Cardiac muscle cell (in vitro differentiated cells and primary cell): ENCODE results near the gene ATG101. TPM values are rescaled to one million over a fixed set of nuclear protein-coding genes. Genes with fewer than 3 reads are reported as not detected.

Experiments
- DNase-seq, 2 donors: peaks; one replicate each; pipeline versions ENCODE4 v3.0.0 to v3.0.0-alpha.2; 2010 to 2017; ENCODE audit warnings: low read depth in 1 of 2, low spot score in 1 of 2
- H3K27ac ChIP-seq: fragments of 200-600 bp; sonication (generic); 2 replicates; pipeline ENCODE4 v1.5.1; 2016
- H3K27me3 ChIP-seq: fragments of 200-600 bp; sonication (generic); 2 replicates; pipeline ENCODE4 v1.6.0; 2016; ENCODE audit warnings: control low read depth
- H3K36me3 ChIP-seq: fragments of 200-600 bp; sonication (generic); 2 replicates; pipeline ENCODE4 v1.5.1; 2016; ENCODE audit warnings: control low read depth
- H3K4me1 ChIP-seq: fragments of 200-600 bp; sonication (generic); 2 replicates; pipeline ENCODE4 v1.8.1; 2017; ENCODE audit warnings: low read depth, mild to moderate bottlenecking, mixed run types
- H3K4me3 ChIP-seq: fragments of 200-600 bp; sonication (generic); 2 replicates; pipeline ENCODE4 v1.5.1; 2016; ENCODE audit warnings: mild to moderate bottlenecking
- H3K9me3 ChIP-seq: fragments of 200-600 bp; sonication (generic); 2 replicates; pipeline ENCODE4 v1.5.1; 2017; ENCODE audit warnings: low read depth, mild to moderate bottlenecking, control low read depth
- polyA plus RNA-seq: library from polyadenylated mRNA; unstranded; fragments of >200 nt; fragmentation: Nextera tagmentation; extraction: Ambion mirVana; gene quantifications from 2 replicates; pipeline ENCODE4 v1.2.1, GENCODE V29; 2016
- total RNA-seq: library from RNA; depleted of rRNA; stranded (reverse); fragments of >200 nt; gene quantifications from 2 replicates; pipeline ENCODE4 v1.2.3, GENCODE V29; 2016
- TF ChIP-seq, protein P1 (sequence below): IDR thresholded peaks from 2 replicates; pipeline ENCODE4 v1.5.1; 2012; ENCODE audit warnings: low read depth, mild to moderate bottlenecking, low read length

The ATG101 gene
- total and polyA plus RNA-seq, 2 experiments from 2014 or later, result 36.6 to 37.4 TPM

DNA sequence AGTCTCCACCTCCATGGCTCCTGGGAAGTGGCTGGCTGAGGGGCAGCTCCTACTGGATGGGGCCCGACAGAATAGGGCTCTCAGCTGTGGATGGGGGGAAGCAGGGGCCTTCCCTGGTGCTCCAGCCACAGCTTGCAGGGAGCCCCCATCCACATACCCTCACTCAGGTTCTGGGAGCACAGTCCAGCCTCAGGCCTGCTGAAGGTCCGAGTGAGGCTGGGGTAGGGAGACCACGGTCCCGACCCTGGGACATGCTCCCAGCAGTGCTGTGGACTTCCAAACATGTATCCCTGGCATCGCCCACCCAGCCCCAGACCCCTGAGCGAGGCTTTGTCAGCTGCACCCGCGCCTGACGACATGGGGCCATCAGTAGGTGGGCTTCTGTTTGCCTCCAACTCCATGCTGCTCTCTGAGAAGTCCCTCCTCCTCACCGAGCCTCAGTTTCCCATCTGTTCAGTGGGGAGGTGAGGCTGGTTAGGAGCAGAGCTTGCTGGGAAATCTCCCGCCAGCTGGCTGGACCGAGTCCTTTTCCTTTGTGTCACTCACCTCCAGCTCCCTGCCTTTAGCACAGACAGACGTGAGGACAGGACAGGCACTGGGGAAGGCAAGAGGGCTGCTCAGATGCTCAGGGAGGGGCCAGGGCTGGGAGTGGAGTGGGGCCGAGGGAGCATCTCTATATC, 9.1 kb upstream of the ATG101 start:
- H3K4me1 ChIP-seq, result no peaks in the 10 kb centered on the region
- H3K27ac ChIP-seq, result no peak overlapping the region
- TF ChIP-seq, protein P1, sequence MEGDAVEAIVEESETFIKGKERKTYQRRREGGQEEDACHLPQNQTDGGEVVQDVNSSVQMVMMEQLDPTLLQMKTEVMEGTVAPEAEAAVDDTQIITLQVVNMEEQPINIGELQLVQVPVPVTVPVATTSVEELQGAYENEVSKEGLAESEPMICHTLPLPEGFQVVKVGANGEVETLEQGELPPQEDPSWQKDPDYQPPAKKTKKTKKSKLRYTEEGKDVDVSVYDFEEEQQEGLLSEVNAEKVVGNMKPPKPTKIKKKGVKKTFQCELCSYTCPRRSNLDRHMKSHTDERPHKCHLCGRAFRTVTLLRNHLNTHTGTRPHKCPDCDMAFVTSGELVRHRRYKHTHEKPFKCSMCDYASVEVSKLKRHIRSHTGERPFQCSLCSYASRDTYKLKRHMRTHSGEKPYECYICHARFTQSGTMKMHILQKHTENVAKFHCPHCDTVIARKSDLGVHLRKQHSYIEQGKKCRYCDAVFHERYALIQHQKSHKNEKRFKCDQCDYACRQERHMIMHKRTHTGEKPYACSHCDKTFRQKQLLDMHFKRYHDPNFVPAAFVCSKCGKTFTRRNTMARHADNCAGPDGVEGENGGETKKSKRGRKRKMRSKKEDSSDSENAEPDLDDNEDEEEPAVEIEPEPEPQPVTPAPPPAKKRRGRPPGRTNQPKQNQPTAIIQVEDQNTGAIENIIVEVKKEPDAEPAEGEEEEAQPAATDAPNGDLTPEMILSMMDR, result no peak
- no peak overlapping the region for H3K4me3 ChIP-seq
- H3K9me3 ChIP-seq, result no peaks in the 10 kb centered on the region
- no peak for DNase-seq
- no peaks in the 10 kb centered on the region for H3K27me3 ChIP-seq
- H3K36me3 ChIP-seq, result peaks cover 10% of the 10 kb centered on the region

DNA sequence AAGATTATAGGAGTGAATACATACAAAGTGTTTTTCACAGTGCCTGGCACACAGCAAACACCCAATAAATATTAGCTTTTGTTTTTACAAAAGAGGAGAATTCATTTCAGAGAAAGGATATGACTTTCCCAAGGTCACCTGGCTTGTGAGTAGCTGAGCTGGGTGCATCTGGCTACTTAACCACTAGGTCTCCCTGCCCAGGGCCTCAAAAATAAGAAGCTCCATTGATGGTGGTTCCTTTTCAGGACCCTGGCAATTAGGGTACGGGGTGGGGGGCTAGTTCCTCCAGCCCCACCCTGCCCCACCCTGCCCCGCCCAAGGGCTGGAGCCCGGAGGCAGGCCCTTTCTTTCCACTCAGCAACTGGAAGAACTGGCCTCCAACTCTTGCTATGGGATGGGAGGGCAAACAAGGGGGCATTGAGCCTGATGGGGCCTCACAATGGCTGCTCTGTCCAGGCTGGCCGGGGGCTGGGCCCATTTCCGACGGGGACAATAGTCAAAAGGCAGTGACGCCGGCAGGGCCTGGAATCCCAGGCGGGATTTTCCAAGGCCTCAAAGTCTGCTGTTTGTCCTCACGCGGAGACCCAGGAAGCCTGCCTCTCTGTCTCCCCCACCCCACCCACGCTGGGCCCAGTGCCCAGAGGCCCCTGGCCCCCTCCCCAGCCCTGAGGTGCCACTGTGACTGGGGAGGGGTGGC, 8.2 kb upstream of the ATG101 start:
- H3K4me3 ChIP-seq, result no peak overlapping the region
- no peak overlapping the region for H3K27ac ChIP-seq
- no peak for DNase-seq
- H3K4me1 ChIP-seq, result no peaks in the 10 kb centered on the region
- no peaks in the 10 kb centered on the region for H3K9me3 ChIP-seq
- no peaks in the 10 kb centered on the region for H3K27me3 ChIP-seq
- TF ChIP-seq, protein P1, result no peak
- H3K36me3 ChIP-seq, result peaks cover 10% of the 10 kb centered on the region

DNA sequence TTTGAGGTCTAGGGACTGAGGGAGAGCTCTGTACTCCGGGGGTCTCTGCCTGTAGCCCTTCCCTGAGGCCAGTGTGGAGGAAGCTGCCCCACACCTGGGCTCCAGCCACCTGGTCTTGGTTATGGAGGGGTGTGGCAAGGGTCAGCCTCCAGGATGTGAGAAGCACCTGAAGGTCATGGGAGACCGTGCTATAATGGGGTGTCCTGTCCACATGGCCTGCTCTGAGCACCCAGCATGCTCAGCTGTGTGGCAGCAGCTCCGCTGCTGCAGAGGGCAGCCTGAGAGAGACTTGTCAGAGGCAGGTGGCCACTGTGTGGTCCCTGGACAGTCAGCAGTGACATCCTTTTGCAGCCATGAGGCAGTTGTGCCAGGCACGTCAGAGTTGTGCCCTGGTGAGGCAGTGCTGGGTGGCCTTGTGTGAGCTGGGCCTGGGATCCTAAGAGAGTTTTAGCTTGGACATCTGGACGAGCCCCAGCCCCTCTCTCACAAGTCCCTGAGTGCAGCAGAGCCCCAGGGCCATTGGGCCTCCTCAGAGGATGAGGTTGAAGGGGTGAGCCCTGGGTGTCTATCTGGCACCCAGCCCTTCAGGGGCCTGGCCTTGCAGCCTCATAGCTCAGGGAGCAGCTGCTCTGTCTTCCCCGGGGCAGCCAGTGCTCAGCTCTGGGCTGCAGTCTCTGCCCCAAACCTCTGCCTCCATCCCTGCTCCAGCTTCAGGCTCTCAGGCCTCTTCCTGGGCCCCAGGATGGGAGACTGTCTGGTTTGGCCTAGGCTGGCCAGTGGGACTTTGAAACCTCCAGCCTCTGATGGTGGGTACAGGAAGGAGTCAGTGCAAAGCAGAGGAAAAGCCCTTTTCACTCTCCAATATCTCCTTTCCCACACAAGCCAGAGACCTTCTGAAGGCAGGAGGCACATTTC, 7.4 kb upstream of the ATG101 start:
- TF ChIP-seq, protein P1, result no peak
- H3K4me1 ChIP-seq, result no peaks in the 10 kb centered on the region
- peaks cover 8% of the 10 kb centered on the region for H3K36me3 ChIP-seq
- no peak overlapping the region for H3K27ac ChIP-seq
- H3K4me3 ChIP-seq, result no peak overlapping the region
- DNase-seq, result no peak
- no peaks in the 10 kb centered on the region for H3K9me3 ChIP-seq
- H3K27me3 ChIP-seq, result no peaks in the 10 kb centered on the region

DNA sequence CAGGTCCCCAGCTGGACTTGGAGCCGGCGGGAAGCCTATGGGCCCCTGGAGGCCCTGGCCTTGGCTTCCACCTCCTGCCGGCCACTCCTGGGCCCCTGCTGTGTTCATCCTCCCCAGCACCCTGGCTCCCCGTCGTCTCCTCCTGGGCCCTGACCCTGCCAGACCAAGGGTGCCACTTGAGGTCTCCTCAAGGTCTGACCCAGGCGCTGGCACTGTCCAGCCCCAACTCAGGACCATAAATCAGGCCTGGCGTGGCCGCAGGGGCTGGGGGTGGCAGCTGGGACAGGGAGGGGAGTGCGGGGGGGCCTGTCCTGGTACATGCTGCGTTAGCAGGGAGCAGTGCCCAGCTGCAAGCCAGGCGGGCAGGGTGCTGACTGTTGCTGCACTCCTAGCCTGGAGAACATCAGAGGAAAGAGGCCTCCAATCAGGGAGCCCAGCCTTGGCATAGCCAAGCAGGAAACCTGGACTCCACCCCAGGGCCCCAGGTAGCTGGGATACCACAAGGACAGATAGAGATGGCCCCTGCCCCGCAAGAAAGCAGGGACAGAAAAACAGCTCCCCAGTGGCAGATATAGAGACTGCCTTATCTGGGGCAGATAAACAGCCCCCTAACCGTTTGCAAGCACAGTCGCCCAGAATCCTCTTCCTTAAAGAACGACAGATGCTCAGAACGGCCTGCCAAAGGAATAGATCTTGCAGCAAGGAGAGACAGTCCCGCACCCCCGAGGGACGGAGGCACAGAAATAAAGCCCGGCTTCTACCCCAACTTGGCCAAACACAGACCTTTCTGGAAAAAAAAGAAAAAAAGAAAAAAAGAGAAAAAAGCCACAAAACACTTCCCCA, 6.5 kb upstream of the ATG101 start:
- H3K9me3 ChIP-seq, result no peaks in the 10 kb centered on the region
- H3K4me3 ChIP-seq, result no peak overlapping the region
- H3K36me3 ChIP-seq, result no peaks in the 10 kb centered on the region
- H3K4me1 ChIP-seq, result no peaks in the 10 kb centered on the region
- TF ChIP-seq, protein P1, result no peak
- H3K27me3 ChIP-seq, result no peaks in the 10 kb centered on the region
- H3K27ac ChIP-seq, result no peak overlapping the region
- no peak for DNase-seq
